Gastroesophageal sphincter (tissue), 4 donors: ENCODE data around the gene PDE10A. TPM values are rescaled to one million over a fixed set of nuclear protein-coding genes. Genes with fewer than 3 reads are reported as not detected.

Source experiments
- ATAC-seq: fragments of 150-250 bp; one replicate; pipeline ENCODE4 v1.9.1; 2016; ENCODE audit warnings: mild to moderate bottlenecking, moderate library complexity
- H3K27ac ChIP-seq, 4 donors: fragments of 200-600 bp; sonication (generic) in 3 of 4; 1 replicate in 3 of 4; 2 replicates in 1 of 4; pipeline ENCODE4 v1.5.1; 2016 to 2019
- H3K27me3 ChIP-seq: fragments of 200-600 bp; sonication (generic); one replicate; pipeline ENCODE4 v1.5.1; 2019
- H3K36me3 ChIP-seq, 2 donors: fragments of 200-600 bp; sonication (generic); one replicate each; pipeline ENCODE4 v1.5.1; 2019; ENCODE audit warnings: control low read depth in 1 of 2
- H3K4me1 ChIP-seq, 3 donors: fragments of 200-600 bp; sonication (generic); 1 replicate in 2 of 3; 2 replicates in 1 of 3; pipeline ENCODE4 v1.5.1; 2016 to 2019; ENCODE audit warnings: control low read depth in 2 of 3
- H3K4me3 ChIP-seq, 2 donors: fragments of 200-600 bp; sonication (generic); one replicate each; pipeline ENCODE4 v1.5.1; 2019; ENCODE audit warnings: mild to moderate bottlenecking in 1 of 2, moderate library complexity in 1 of 2
- H3K9me3 ChIP-seq, 3 donors: fragments of 200-600 bp; sonication (generic); one replicate each; pipeline ENCODE4 v1.5.1; 2017 to 2019; ENCODE audit warnings: control low read depth in 2 of 3
- EP300 ChIP-seq: sonication (generic); formaldehyde crosslinking; IDR thresholded peaks from one replicate; pipeline ENCODE4 v1.6.1; 2017; ENCODE audit warnings: antibody characterized with exemption, mild to moderate bottlenecking
- POLR2A ChIP-seq, 2 donors: fragments of 450-650 bp; IDR thresholded peaks; one replicate each; pipeline ENCODE4 v1.6.1; 2017; ENCODE audit warnings: antibody characterized with exemption in 2 of 2, mild to moderate bottlenecking in 2 of 2, moderate library complexity in 1 of 2
- POLR2AphosphoS5 ChIP-seq: sonication (generic); formaldehyde crosslinking; IDR thresholded peaks from one replicate; pipeline ENCODE4 v1.6.1; 2017; ENCODE audit warnings: antibody characterized with exemption
- WGBS, 2 donors: methylation state at CpG; one replicate each; pipeline ENCODE4 v1.1.5; 2018; ENCODE audit warnings: low coverage in 1 of 2; 5-methylcytosine and 5-hydroxymethylcytosine counted together
- total RNA-seq, 4 donors: library from RNA; depleted of rRNA; stranded (reverse); fragments of >200 nt; gene quantifications; one replicate each; pipeline ENCODE4 v1.1.0, GENCODE V29; 2016
- TF ChIP-seq, protein P1 (sequence below), 4 experiments: fragments of 200-600 bp in 2 of 4; fragments of 450-650 bp in 2 of 4; sonication (generic) in 1 of 4; IDR thresholded peaks; one replicate each; pipeline ENCODE4 v1.5.1; 2017 to 2019; ENCODE audit warnings: antibody characterized with exemption in 4 of 4, mild to moderate bottlenecking in 2 of 4, moderate library complexity in 2 of 4

PDE10A gene
- total RNA-seq, 4 donors from 2014 or later = 2.5 to 12.1 (median 4.0) TPM

DNA sequence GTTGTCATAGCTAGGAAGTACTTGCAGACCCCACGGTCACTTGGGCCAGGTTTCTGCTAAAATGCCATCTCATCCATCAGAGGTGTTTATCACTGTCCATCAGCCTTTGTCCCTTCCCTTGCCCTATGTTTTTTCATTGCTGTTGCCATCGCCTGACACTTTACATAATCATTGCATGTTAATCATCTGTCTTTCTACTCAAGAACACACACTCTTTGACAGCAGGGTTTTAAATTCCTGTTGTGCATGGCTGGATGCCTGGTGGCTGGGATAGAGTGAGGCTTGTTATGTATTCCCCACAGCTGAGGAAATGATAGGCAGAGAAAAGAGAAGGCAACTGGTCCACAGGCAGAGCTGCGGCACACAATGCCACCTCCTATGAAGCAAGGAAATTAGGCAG lies 341.9 kb downstream of the PDE10A start:
- TF ChIP-seq POLR2AphosphoS5 = no peak
- no peak for TF ChIP-seq POLR2A (IDR thresholded peaks at IDR 0.05)
- TF ChIP-seq, protein P1, sequence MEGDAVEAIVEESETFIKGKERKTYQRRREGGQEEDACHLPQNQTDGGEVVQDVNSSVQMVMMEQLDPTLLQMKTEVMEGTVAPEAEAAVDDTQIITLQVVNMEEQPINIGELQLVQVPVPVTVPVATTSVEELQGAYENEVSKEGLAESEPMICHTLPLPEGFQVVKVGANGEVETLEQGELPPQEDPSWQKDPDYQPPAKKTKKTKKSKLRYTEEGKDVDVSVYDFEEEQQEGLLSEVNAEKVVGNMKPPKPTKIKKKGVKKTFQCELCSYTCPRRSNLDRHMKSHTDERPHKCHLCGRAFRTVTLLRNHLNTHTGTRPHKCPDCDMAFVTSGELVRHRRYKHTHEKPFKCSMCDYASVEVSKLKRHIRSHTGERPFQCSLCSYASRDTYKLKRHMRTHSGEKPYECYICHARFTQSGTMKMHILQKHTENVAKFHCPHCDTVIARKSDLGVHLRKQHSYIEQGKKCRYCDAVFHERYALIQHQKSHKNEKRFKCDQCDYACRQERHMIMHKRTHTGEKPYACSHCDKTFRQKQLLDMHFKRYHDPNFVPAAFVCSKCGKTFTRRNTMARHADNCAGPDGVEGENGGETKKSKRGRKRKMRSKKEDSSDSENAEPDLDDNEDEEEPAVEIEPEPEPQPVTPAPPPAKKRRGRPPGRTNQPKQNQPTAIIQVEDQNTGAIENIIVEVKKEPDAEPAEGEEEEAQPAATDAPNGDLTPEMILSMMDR (IDR thresholded peaks at IDR 0.05) = no peak
- no peak for TF ChIP-seq EP300
- no peak for ATAC-seq
- no peak overlapping the region for H3K4me3 ChIP-seq
- no peak overlapping the region for H3K27ac ChIP-seq
- 82 to 86% methylated on average over 2 to 3 of the region's 3 CpGs for WGBS, 2 donors
- no peaks in the 10 kb centered on the region for H3K36me3 ChIP-seq
- peaks cover 0 to 25% (median 0%) of the 10 kb centered on the region in 3 donors for H3K9me3 ChIP-seq
- no peaks in the 10 kb centered on the region for H3K4me1 ChIP-seq
- H3K27me3 ChIP-seq = no peaks in the 10 kb centered on the region

DNA sequence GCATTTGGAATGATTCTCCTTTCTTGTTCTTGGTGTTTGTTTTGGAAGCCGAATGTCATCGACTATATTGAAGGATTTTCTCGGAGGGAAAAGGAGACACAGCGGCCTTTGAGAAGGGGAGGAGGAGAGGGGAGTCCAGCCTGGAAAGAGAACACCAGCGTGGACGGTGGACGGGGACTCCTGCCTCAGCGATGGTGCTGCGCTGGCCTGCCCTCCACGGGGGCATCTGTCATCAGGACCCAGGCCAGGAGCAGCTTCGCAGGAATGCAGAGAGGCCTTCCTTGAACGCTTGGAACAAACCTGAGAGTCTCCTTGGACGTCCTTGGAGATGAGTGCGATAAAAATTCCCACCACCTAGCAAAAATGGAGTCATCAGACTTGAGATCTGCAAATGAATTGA lies 345.3 kb downstream of the PDE10A start:
- no peak for TF ChIP-seq POLR2AphosphoS5
- TF ChIP-seq POLR2A (IDR thresholded peaks at IDR 0.05) = no peak
- TF ChIP-seq EP300 = no peak
- TF ChIP-seq, protein P1 (IDR thresholded peaks at IDR 0.05) = no peak
- H3K27me3 ChIP-seq = no peaks in the 10 kb centered on the region
- WGBS, 2 donors = 73 to 88% methylated on average over 3 to 10 of the region's 14 CpGs

GRCh38 chr6:165308926-165309731 lies 353.9 kb downstream of the PDE10A start, which contains the start of gene C6orf118:
C6orf118 (minus strand) TSS chr6:165309605; CDS start chr6:165309586, 19 bp downstream.
- peak within 1 kb of the TSS; percentile 30 to 51 for H3K4me3 ChIP-seq
- H3K9me3 ChIP-seq = no peaks in the 10 kb centered on the region
- H3K4me1 ChIP-seq = peaks cover 0 to 14% (median 0%) of the 10 kb centered on the region in 3 donors
- no peaks in the 10 kb centered on the region for H3K36me3 ChIP-seq
- TF ChIP-seq POLR2AphosphoS5 (no peak), EP300 (no peak), POLR2A (IDR thresholded peaks at IDR 0.05) (no peak)
- TF ChIP-seq, protein P1 (IDR thresholded peaks at IDR 0.05) = no peak
- no peak within 1 kb of the TSS for H3K27ac ChIP-seq
- no peaks in the 10 kb centered on the region for H3K27me3 ChIP-seq
- 15 to 24% methylated on average over 11 to 17 of the region's 35 CpGs for WGBS, 2 donors
- peak; percentile 66 for ATAC-seq

More for the DNA sequence above, 345.3 kb downstream of the PDE10A start:
- Histone ChIP-seq H3K27ac (no peak overlapping the region), H3K9me3 (peaks cover 0 to 25% (median 0%) of the 10 kb centered on the region in 3 donors), H3K36me3 (no peaks in the 10 kb centered on the region), H3K4me1 (no peaks in the 10 kb centered on the region), H3K4me3 (no peak overlapping the region)
- no peak for ATAC-seq

- TF ChIP-seq EP300 (no peak), POLR2A (IDR thresholded peaks at IDR 0.05) (no peak), POLR2AphosphoS5 (no peak)
- TF ChIP-seq, protein P1 (IDR thresholded peaks at IDR 0.05) = no peak
- Histone ChIP-seq H3K36me3 (no peaks in the 10 kb centered on the region), H3K4me1 (peaks cover 0 to 14% (median 0%) of the 10 kb centered on the region in 3 donors), H3K27ac (no peak overlapping the region), H3K27me3 (no peaks in the 10 kb centered on the region), H3K4me3 (no peak overlapping the region), H3K9me3 (no peaks in the 10 kb centered on the region)
- 89% methylated on average over 3 of the region's 3 CpGs; no CpG with 5 or more reads in 1 of the 2 donors for WGBS, 2 donors
- ATAC-seq = no peak
These were observed 356.1 kb downstream of the PDE10A start for GRCh38 chr6:165306955-165307354.
